MCF 10A (cell line): ENCODE data around the gene CGB7. TPM values are rescaled to one million over a fixed set of nuclear protein-coding genes. Genes with fewer than 3 reads are reported as not detected.

Experiments used
- BruUV-seq: library from RNA; stranded (reverse); fragments of 400-500 nt; replicated peaks from 2 replicates; lab custom pipeline; 2021; lab: Mats Ljungman, UMichigan
- CTCF ChIA-PET: fragments of 300-600 bp; sonication (Branson Sonifier 250); formaldehyde crosslinking; extraction: SDS; loops from one replicate; lab custom pipeline; 2021; ENCODE audit warnings: antibody characterized with exemption, inconsistent platforms; lab: Yijun Ruan, JAX
- POLR2A ChIA-PET: fragments of 300-600, 350-650 bp; sonication (Branson Sonifier 250); formaldehyde crosslinking; extraction: SDS; loops from one replicate; lab custom pipeline; 2020; ENCODE audit warnings: antibody characterized with exemption, inconsistent platforms; lab: Yijun Ruan, JAX
- DNase-seq: peaks from one replicate; pipeline ENCODE4 v3.0.0-alpha.2; 2018; ENCODE audit not compliant: unreplicated experiment
- H3K27ac Mint-ChIP-seq: one replicate; pipeline ENCODE4 v1.8.0; 2022; ENCODE audit warnings: mild to moderate bottlenecking, low read depth, mixed read lengths; ENCODE audit not compliant: unreplicated experiment
- H3K27me3 Mint-ChIP-seq: one replicate; pipeline ENCODE4 v1.8.0; 2022; ENCODE audit warnings: mixed read lengths; ENCODE audit not compliant: insufficient read depth, unreplicated experiment
- H3K36me3 Mint-ChIP-seq: one replicate; pipeline ENCODE4 v1.8.0; 2022; ENCODE audit warnings: mild to moderate bottlenecking, moderate library complexity, mixed read lengths; ENCODE audit not compliant: insufficient read depth, unreplicated experiment
- H3K4me1 Mint-ChIP-seq: one replicate; pipeline ENCODE4 v1.8.0; 2022; ENCODE audit warnings: mixed read lengths; ENCODE audit not compliant: insufficient read depth, unreplicated experiment
- H3K4me3 Mint-ChIP-seq: one replicate; pipeline ENCODE4 v1.8.0; 2022; ENCODE audit warnings: mild to moderate bottlenecking, moderate library complexity, mixed read lengths; ENCODE audit not compliant: unreplicated experiment
- H3K9me3 Mint-ChIP-seq: one replicate; pipeline ENCODE4 v1.8.0; 2022; ENCODE audit warnings: mixed read lengths; ENCODE audit not compliant: unreplicated experiment
- CTCF ChIP-seq: fragments of 200-600 bp; IDR thresholded peaks from one replicate; pipeline ENCODE4 v1.8.0; 2022; ENCODE audit warnings: antibody characterized with exemption, mild to moderate bottlenecking; ENCODE audit not compliant: unreplicated experiment
- intact Hi-C: fragments of 100-400 bp; cut with micrococcal nuclease; formaldehyde crosslinking; loops from 2 replicates; pipeline ENCODE4 v1.14.1; 2022
- total RNA-seq: library from RNA; stranded (reverse); gene quantifications from 2 replicates; pipeline ENCODE4 v1.2.3, GENCODE V29; 2022

Gene CGB7
- total RNA-seq, 1 experiment from 2014 or later: 2.5 TPM

- H3K27ac Mint-ChIP-seq: no peak overlapping the region
- BruUV-seq: no TSS peak
- ChIA-PET CTCF (interaction anchor here (0.5 to 2.3 kb wide), 16 partner anchors 10 to 464 kb away, joined by 3 to 11 read pairs (median 3); partner anchors contain the start of genes GYS1 and RUVBL2), POLR2A (interaction anchor here (0.9 kb wide), 1 partner anchor 80 kb away, joined by 4 read pairs; the partner anchor contains the start of gene RUVBL2)
- peak; percentile 47 for TF ChIP-seq CTCF
- intact Hi-C loops: loop anchor here (2.0 kb wide), 1 partner anchor 75 kb away; no protein-coding TSS in a partner anchor
- peak; percentile 56 for DNase-seq
- H3K27me3 Mint-ChIP-seq: peaks cover 20% of the 10 kb centered on the region
- H3K9me3 Mint-ChIP-seq: no peaks in the 10 kb centered on the region
- H3K36me3 Mint-ChIP-seq: peaks cover 6% of the 10 kb centered on the region
- no peak overlapping the region for H3K4me3 Mint-ChIP-seq
- peaks cover 19% of the 10 kb centered on the region for H3K4me1 Mint-ChIP-seq
These were observed 16.2 kb upstream of the CGB7 start for GRCh38 chr19:49073514-49074378.

GRCh38 chr19:49071860-49072547 lies 14.5 kb upstream of the CGB7 start:
- DNase-seq: no peak
- intact Hi-C loops: no loop called here
- H3K9me3 Mint-ChIP-seq: no peaks in the 10 kb centered on the region
- POLR2A ChIA-PET: interaction anchor here (1.4 kb wide), 1 partner anchor 10 kb away, joined by 3 read pairs; no protein-coding TSS in a partner anchor
- peaks cover 24% of the 10 kb centered on the region for H3K27me3 Mint-ChIP-seq
- H3K36me3 Mint-ChIP-seq: peaks cover 6% of the 10 kb centered on the region
- H3K27ac Mint-ChIP-seq: no peak overlapping the region
- CTCF ChIA-PET: no interaction called here
- no peak overlapping the region for H3K4me3 Mint-ChIP-seq
- no TSS peak for BruUV-seq
- no peak for TF ChIP-seq CTCF
- H3K4me1 Mint-ChIP-seq: peaks cover 20% of the 10 kb centered on the region

- peaks cover 40% of the 10 kb centered on the region for H3K27me3 Mint-ChIP-seq
- H3K4me1 Mint-ChIP-seq: peaks cover 23% of the 10 kb centered on the region
- no peak overlapping the region for H3K4me3 Mint-ChIP-seq
- H3K27ac Mint-ChIP-seq: no peak overlapping the region
- no peak for TF ChIP-seq CTCF
- ChIA-PET CTCF (interaction anchor here (1.1 to 2.1 kb wide), 2 partner anchors 12 to 28 kb away, joined by 3 to 7 read pairs; no protein-coding TSS in a partner anchor), POLR2A (interaction anchor here (1.4 to 2.4 kb wide), 2 partner anchors 12 to 77 kb away, joined by 3 to 6 read pairs; partner anchors contain the start of genes GYS1 and RUVBL2)
- BruUV-seq: no TSS peak
- no peak for DNase-seq
- H3K9me3 Mint-ChIP-seq: no peaks in the 10 kb centered on the region
- peaks cover 11% of the 10 kb centered on the region for H3K36me3 Mint-ChIP-seq
- intact Hi-C loops: no loop called here
These were observed 12.9 kb upstream of the CGB7 start for GRCh38 chr19:49070416-49070815.
